Duodenal mucosa (tissue), 2 donors: ENCODE data around the gene GAS7.
"Not testable (repeated sequence)": the region's sequence is repeated elsewhere in the genome, so short reads cannot be mapped to it uniquely, and the experiment has no call there.

Experiments used
- H3K27ac ChIP-seq: one replicate; pipeline ENCODE4 v1.7.0; 2013; ENCODE audit warnings: low read depth, low read length
- H3K27me3 ChIP-seq, 2 donors: one replicate each; pipeline ENCODE4 v1.7.0; 2013; ENCODE audit warnings: low read length in 2 of 2, control low read depth in 1 of 2; ENCODE audit not compliant: insufficient read depth in 2 of 2, control insufficient read depth in 1 of 2
- H3K36me3 ChIP-seq, 2 donors: one replicate each; pipeline ENCODE4 v1.7.0; 2013; ENCODE audit warnings: low read length in 2 of 2, control low read depth in 1 of 2; ENCODE audit not compliant: insufficient read depth in 2 of 2, control insufficient read depth in 1 of 2
- H3K4me1 ChIP-seq, 2 donors: one replicate each; pipeline ENCODE4 v1.7.0; 2013; ENCODE audit warnings: low read length in 2 of 2, control low read depth in 1 of 2; ENCODE audit not compliant: insufficient read depth in 2 of 2, control insufficient read depth in 1 of 2
- H3K4me3 ChIP-seq, 2 donors: one replicate each; pipeline ENCODE4 v1.7.0; 2013; ENCODE audit warnings: low read length in 2 of 2, low read depth in 1 of 2
- H3K9ac ChIP-seq, 2 donors: one replicate each; pipeline ENCODE4 v1.7.0; 2013; ENCODE audit warnings: low read length in 2 of 2, low read depth in 1 of 2
- H3K9me3 ChIP-seq, 2 donors: one replicate each; pipeline ENCODE4 v1.7.0; 2013; ENCODE audit warnings: low read length in 2 of 2, control low read depth in 1 of 2; ENCODE audit not compliant: control insufficient read depth in 1 of 2

GAS7 gene

GRCh38 chr17:10018461-10018891 lies 179.9 kb downstream of the GAS7 start:
- H3K27ac ChIP-seq = no peak overlapping the region
- H3K4me3 ChIP-seq = no peak overlapping the region
- H3K4me1 ChIP-seq = peaks cover 3 to 22% of the 10 kb centered on the region in 2 donors
- no peaks in the 10 kb centered on the region for H3K27me3 ChIP-seq
- peak overlapping the region in 1 of 2 donors; percentile 1 for H3K9ac ChIP-seq
- H3K36me3 ChIP-seq = no peaks in the 10 kb centered on the region
- no peaks in the 10 kb centered on the region for H3K9me3 ChIP-seq

GRCh38 chr17:10016958-10017570 lies 181.3 kb downstream of the GAS7 start:
- H3K27me3 ChIP-seq, H3K36me3 ChIP-seq, H3K27ac ChIP-seq, H3K9me3 ChIP-seq, H3K4me3 ChIP-seq, H3K9ac ChIP-seq: not testable (repeated sequence)
- H3K4me1 ChIP-seq = peaks cover 7 to 22% of the 10 kb centered on the region in 2 donors

GRCh38 chr17:10013365-10014112 lies 184.9 kb downstream of the GAS7 start:
- H3K4me1 ChIP-seq = peaks cover 3 to 9% of the 10 kb centered on the region in 2 donors

GRCh38 chr17:10010752-10011151 lies 187.7 kb downstream of the GAS7 start:
- H3K36me3 ChIP-seq = no peaks in the 10 kb centered on the region
- H3K4me3 ChIP-seq = no peak overlapping the region
- H3K4me1 ChIP-seq = peaks cover 3 to 5% of the 10 kb centered on the region in 2 donors
- H3K27me3 ChIP-seq = no peaks in the 10 kb centered on the region
- H3K9ac ChIP-seq = no peak overlapping the region
- H3K27ac ChIP-seq = no peak overlapping the region
- no peaks in the 10 kb centered on the region for H3K9me3 ChIP-seq

More at GRCh38 chr17:10013365-10014112, 184.9 kb downstream of the GAS7 start:
- Histone ChIP-seq H3K27ac (peak overlapping the region; percentile 56), H3K4me3 (no peak overlapping the region), H3K36me3 (no peaks in the 10 kb centered on the region), H3K27me3 (no peaks in the 10 kb centered on the region), H3K9me3 (no peaks in the 10 kb centered on the region), H3K9ac (no peak overlapping the region)

- Histone ChIP-seq H3K27ac (no peak overlapping the region), H3K9ac (no peak overlapping the region), H3K4me1 (peaks cover 0 to 9% of the 10 kb centered on the region in 2 donors), H3K9me3 (no peaks in the 10 kb centered on the region), H3K4me3 (no peak overlapping the region), H3K27me3 (no peaks in the 10 kb centered on the region), H3K36me3 (no peaks in the 10 kb centered on the region)
These were observed 194.7 kb downstream of the GAS7 start for GRCh38 chr17:10003705-10004104.

GRCh38 chr17:10002567-10003360 lies 195.6 kb downstream of the GAS7 start:
- H3K27me3 ChIP-seq, H3K4me3 ChIP-seq, H3K27ac ChIP-seq, H3K4me1 ChIP-seq, H3K9me3 ChIP-seq, H3K36me3 ChIP-seq, H3K9ac ChIP-seq: not testable (repeated sequence)

GRCh38 chr17:10001306-10001873 lies 197.0 kb downstream of the GAS7 start:
- Histone ChIP-seq H3K9ac (no peak overlapping the region), H3K27me3 (no peaks in the 10 kb centered on the region), H3K36me3 (no peaks in the 10 kb centered on the region), H3K4me1 (peaks cover 0 to 9% of the 10 kb centered on the region in 2 donors), H3K4me3 (no peak overlapping the region), H3K27ac (no peak overlapping the region), H3K9me3 (no peaks in the 10 kb centered on the region)

- Histone ChIP-seq H3K36me3 (no peaks in the 10 kb centered on the region), H3K27me3 (no peaks in the 10 kb centered on the region), H3K4me1 (peaks cover 0 to 9% of the 10 kb centered on the region in 2 donors), H3K9ac (no peak overlapping the region), H3K9me3 (no peaks in the 10 kb centered on the region), H3K27ac (no peak overlapping the region), H3K4me3 (no peak overlapping the region)
These were observed 198.3 kb downstream of the GAS7 start for GRCh38 chr17:9999919-10000695.

GRCh38 chr17:9998060-9998459 lies 200.3 kb downstream of the GAS7 start:
- no peak overlapping the region for H3K9ac ChIP-seq
- H3K4me3 ChIP-seq = no peak overlapping the region
- H3K27ac ChIP-seq = no peak overlapping the region
- H3K27me3 ChIP-seq = no peaks in the 10 kb centered on the region
- peaks cover 0 to 9% of the 10 kb centered on the region in 2 donors for H3K4me1 ChIP-seq
- H3K36me3 ChIP-seq = no peaks in the 10 kb centered on the region
- no peaks in the 10 kb centered on the region for H3K9me3 ChIP-seq
